ENCODE results near the gene RANBP9.
A peak's percentile ranks its signal among the peaks of the same experiment; 100 is the strongest.

- no peak for TF ChIP-seq CTCF (IDR thresholded peaks at IDR 0.05)
- TF ChIP-seq POLR2A (IDR thresholded peaks at IDR 0.05): peak; percentile 79 to 86
Measured at GRCh38 chr6:13574571-13575376, 136.9 kb downstream of the RANBP9 start, which contains the start of gene SIRT5.
